ENCODE measurements around the gene WDPCP.

Gene WDPCP

DNA sequence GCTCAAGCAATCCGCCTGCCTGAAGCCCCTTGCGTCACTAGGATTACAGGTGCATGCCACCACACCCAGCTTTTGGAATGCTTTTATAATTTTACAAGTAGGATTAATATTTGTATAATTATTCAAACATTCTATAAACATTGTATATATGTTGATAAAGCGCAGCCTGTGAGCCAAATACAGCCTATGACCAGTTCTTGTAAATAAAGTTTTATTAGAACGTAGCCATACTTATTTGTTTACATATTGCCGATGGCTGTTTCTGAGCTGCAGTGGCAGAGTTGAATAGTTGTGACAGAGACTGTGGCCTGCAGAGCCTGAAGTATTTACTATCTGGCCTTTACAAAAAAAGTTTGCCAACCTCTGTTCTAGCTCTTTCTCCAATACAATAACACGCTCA is 305.0 kb downstream of the WDPCP start:
- DNase-seq (ENCODE audit: low read depth in 1 of 2, low spot score in 1 of 2), result no peak
- in situ Hi-C loops (cut with HindIII; ENCODE audit: low pct_unique_long_range_greater_than_20kb, low sequenced_read_pairs), result no loop called here
- TF ChIP-seq JUND (IDR thresholded peaks at IDR 0.05; ENCODE audit: low read depth), result no peak

- in situ Hi-C loops (cut with HindIII; ENCODE audit: low pct_unique_long_range_greater_than_20kb, low sequenced_read_pairs), result no loop called here
- TF ChIP-seq JUND (IDR thresholded peaks at IDR 0.05; ENCODE audit: low read depth), result no peak
- DNase-seq (ENCODE audit: low read depth in 1 of 2, low spot score in 1 of 2), result no peak
Measured at GRCh38 chr2:63272560-63272959, 315.7 kb downstream of the WDPCP start.

- DNase-seq (ENCODE audit: low read depth in 1 of 2, low spot score in 1 of 2), result no peak
- TF ChIP-seq JUND (IDR thresholded peaks at IDR 0.05; ENCODE audit: low read depth), result no peak
- in situ Hi-C loops (cut with HindIII; ENCODE audit: low pct_unique_long_range_greater_than_20kb, low sequenced_read_pairs), result no loop called here
Measured at GRCh38 chr2:63270717-63271116, 317.6 kb downstream of the WDPCP start.

GRCh38 chr2:63268946-63269345 is 319.3 kb downstream of the WDPCP start:
- in situ Hi-C loops (cut with HindIII; ENCODE audit: low pct_unique_long_range_greater_than_20kb, low sequenced_read_pairs), result no loop called here
- DNase-seq (ENCODE audit: low read depth in 1 of 2, low spot score in 1 of 2), result no peak
- TF ChIP-seq JUND (IDR thresholded peaks at IDR 0.05; ENCODE audit: low read depth), result no peak

GRCh38 chr2:63261137-63261621 is 327.1 kb downstream of the WDPCP start:
- in situ Hi-C loops (cut with HindIII; ENCODE audit: low pct_unique_long_range_greater_than_20kb, low sequenced_read_pairs), result no loop called here
- TF ChIP-seq JUND (IDR thresholded peaks at IDR 0.05; ENCODE audit: low read depth), result no peak
- DNase-seq (ENCODE audit: low read depth in 1 of 2, low spot score in 1 of 2), result no peak

GRCh38 chr2:63257473-63257872 is 330.8 kb downstream of the WDPCP start:
- in situ Hi-C loops (cut with HindIII; ENCODE audit: low pct_unique_long_range_greater_than_20kb, low sequenced_read_pairs), result no loop called here
- no peak for TF ChIP-seq JUND (IDR thresholded peaks at IDR 0.05; ENCODE audit: low read depth)
- DNase-seq (ENCODE audit: low read depth in 1 of 2, low spot score in 1 of 2), result no peak

DNA sequence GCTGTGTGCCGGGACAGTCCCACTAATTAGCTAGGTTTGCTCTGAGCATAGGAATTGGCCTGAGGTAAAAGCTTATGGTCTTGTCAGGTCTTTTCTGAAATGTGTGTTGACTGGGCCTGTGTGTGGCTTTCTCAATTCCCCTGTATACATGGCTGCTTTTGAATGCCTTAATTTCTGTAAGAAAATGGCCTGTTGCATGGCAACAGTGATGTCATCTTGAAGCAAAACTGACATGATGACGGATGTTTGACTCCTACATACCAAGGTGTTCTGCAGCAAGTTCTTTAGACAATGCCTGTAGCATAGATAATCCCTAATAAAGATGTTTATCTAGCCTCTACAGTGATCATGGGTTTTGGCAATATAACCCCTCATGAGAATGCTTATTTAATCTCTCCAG is 339.1 kb downstream of the WDPCP start:
- TF ChIP-seq JUND (IDR thresholded peaks at IDR 0.05; ENCODE audit: low read depth), result no peak
- DNase-seq (ENCODE audit: low read depth in 1 of 2, low spot score in 1 of 2), result no peak
- in situ Hi-C loops (cut with HindIII; ENCODE audit: low pct_unique_long_range_greater_than_20kb, low sequenced_read_pairs), result no loop called here

DNA sequence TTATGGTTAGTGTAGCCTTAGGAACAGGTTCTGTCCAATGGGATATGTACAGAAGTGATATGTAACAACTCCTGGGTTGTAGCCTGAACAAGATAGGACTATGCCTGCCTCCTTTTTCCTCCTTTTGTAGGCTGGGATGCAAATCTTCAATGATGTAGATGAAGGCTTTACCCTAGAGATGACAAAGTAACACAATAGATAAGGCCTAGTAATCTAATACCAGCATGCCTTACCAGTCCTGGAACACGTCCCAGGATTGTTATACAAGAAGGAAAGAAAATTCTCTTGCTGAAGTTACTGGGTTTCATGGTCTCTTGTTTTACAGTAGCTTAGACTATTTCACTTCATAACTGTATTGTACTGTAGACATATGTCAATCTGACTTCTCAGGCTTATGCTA is 345.5 kb downstream of the WDPCP start:
- in situ Hi-C loops (cut with HindIII; ENCODE audit: low pct_unique_long_range_greater_than_20kb, low sequenced_read_pairs), result no loop called here
- TF ChIP-seq JUND (IDR thresholded peaks at IDR 0.05; ENCODE audit: low read depth), result no peak
- no peak for DNase-seq (ENCODE audit: low read depth in 1 of 2, low spot score in 1 of 2)

DNA sequence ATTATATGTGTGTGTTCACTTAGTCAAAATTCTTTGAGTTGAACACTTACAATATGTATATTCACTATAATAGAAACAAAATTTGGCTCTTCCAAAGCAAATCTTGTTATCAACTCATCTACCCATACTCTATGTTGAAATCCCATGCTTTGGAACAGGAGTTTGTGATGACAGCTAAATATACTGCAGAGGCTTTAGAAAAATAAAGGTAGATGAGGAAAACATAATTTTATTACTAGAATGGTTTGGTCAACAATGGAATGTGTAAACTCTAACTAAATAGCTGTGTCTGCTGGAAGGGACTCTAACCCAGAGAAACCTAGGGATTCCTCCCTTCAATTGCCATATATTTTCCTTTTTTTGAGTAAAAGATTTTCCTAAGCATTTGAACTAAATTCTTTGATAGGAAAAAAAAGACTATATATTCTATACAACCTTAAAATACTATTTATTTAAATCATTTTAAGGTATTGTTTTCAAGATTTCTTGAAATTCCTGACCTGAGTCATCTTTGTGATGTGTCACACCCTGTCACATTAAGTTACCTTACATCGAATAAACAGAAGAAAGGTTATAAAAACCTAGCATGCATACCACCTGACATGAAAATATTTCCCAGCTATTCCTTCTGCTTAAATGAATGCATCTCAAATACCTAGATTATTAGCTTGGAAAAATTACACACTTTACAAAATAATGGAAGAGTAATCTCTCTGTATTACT is 362.2 kb downstream of the WDPCP start:
- in situ Hi-C loops (cut with HindIII; ENCODE audit: low pct_unique_long_range_greater_than_20kb, low sequenced_read_pairs), result no loop called here
- TF ChIP-seq JUND (IDR thresholded peaks at IDR 0.05; ENCODE audit: low read depth), result no peak
- DNase-seq (ENCODE audit: low read depth in 1 of 2, low spot score in 1 of 2), result peak in 1 of 2 experiments; percentile 6

GRCh38 chr2:63218800-63219526 is 369.3 kb downstream of the WDPCP start:
- in situ Hi-C loops (cut with HindIII; ENCODE audit: low pct_unique_long_range_greater_than_20kb, low sequenced_read_pairs), result no loop called here
- no peak for DNase-seq (ENCODE audit: low read depth in 1 of 2, low spot score in 1 of 2)

GRCh38 chr2:63195310-63195709 is 393.0 kb downstream of the WDPCP start:
- no peak for TF ChIP-seq JUND (IDR thresholded peaks at IDR 0.05; ENCODE audit: low read depth)
- DNase-seq (ENCODE audit: low read depth in 1 of 2, low spot score in 1 of 2), result no peak
- in situ Hi-C loops (cut with HindIII; ENCODE audit: low pct_unique_long_range_greater_than_20kb, low sequenced_read_pairs), result no loop called here

More at GRCh38 chr2:63218800-63219526, 369.3 kb downstream of the WDPCP start:
- no peak for TF ChIP-seq JUND (IDR thresholded peaks at IDR 0.05; ENCODE audit: low read depth)

DNA sequence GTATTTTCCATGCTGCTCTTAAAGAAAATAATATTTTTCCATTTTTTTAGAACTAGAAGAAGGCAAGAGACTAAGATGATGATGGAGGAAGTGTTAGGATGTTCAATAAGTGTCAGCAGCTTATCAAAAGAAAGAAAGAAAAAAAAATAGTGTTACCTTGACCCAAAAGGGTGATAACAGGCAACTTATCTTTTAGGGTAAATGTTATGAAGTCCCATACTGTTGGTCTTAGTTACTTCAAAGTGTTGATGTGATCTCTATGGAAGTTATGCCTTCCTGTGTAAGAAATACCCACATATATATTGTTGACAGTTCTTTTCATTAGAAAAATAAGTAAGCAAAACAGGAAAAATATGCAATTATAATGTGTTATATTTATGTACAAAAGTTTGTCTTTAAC is 394.1 kb downstream of the WDPCP start:
- in situ Hi-C loops (cut with HindIII; ENCODE audit: low pct_unique_long_range_greater_than_20kb, low sequenced_read_pairs), result no loop called here
- TF ChIP-seq JUND (IDR thresholded peaks at IDR 0.05; ENCODE audit: low read depth), result no peak
- no peak for DNase-seq (ENCODE audit: low read depth in 1 of 2, low spot score in 1 of 2)
